ENCODE measurements around the gene SLC8A1.

Gene SLC8A1

GRCh38 chr2:40243581-40244187, 208.2 kb downstream of the SLC8A1 start:
- TF ChIP-seq CTCF (IDR thresholded peaks at IDR 0.05; ENCODE audit: low read depth, low read length) = no peak
- Histone ChIP-seq H3K36me3 (no peaks in the 10 kb centered on the region), H3K9me3 (ENCODE audit: severe bottlenecking) (peaks cover 3% of the 10 kb centered on the region), H3K27me3 (ENCODE audit: insufficient read depth, low read depth, severe bottlenecking) (no peaks in the 10 kb centered on the region), H3K27ac (no peak overlapping the region), H3K4me3 (ENCODE audit: low read depth, low read length) (no peak overlapping the region)
- no peak for DNase-seq

GRCh38 chr2:40242315-40242714, 209.6 kb downstream of the SLC8A1 start:
- no peak for TF ChIP-seq CTCF (IDR thresholded peaks at IDR 0.05; ENCODE audit: low read depth, low read length)
- H3K27me3 ChIP-seq (ENCODE audit: insufficient read depth, low read depth, severe bottlenecking) = no peaks in the 10 kb centered on the region
- peaks cover 3% of the 10 kb centered on the region for H3K9me3 ChIP-seq (ENCODE audit: severe bottlenecking)
- no peaks in the 10 kb centered on the region for H3K36me3 ChIP-seq
- no peak overlapping the region for H3K4me3 ChIP-seq (ENCODE audit: low read depth, low read length)
- no peak for DNase-seq
- no peak overlapping the region for H3K27ac ChIP-seq

- Histone ChIP-seq H3K4me3 (ENCODE audit: low read depth, low read length) (no peak overlapping the region), H3K27ac (no peak overlapping the region), H3K27me3 (ENCODE audit: insufficient read depth, low read depth, severe bottlenecking) (no peaks in the 10 kb centered on the region), H3K9me3 (ENCODE audit: severe bottlenecking) (peaks cover 3% of the 10 kb centered on the region), H3K36me3 (no peaks in the 10 kb centered on the region)
- no peak for DNase-seq
- TF ChIP-seq CTCF (IDR thresholded peaks at IDR 0.05; ENCODE audit: low read depth, low read length) = no peak
Measured at GRCh38 chr2:40240070-40240469, 211.8 kb downstream of the SLC8A1 start.

- no peak for TF ChIP-seq CTCF (IDR thresholded peaks at IDR 0.05; ENCODE audit: low read depth, low read length)
- Histone ChIP-seq H3K9me3 (ENCODE audit: severe bottlenecking) (peaks cover 3% of the 10 kb centered on the region), H3K27ac (no peak overlapping the region), H3K4me3 (ENCODE audit: low read depth, low read length) (no peak overlapping the region), H3K27me3 (ENCODE audit: insufficient read depth, low read depth, severe bottlenecking) (no peaks in the 10 kb centered on the region), H3K36me3 (no peaks in the 10 kb centered on the region)
- no peak for DNase-seq
Measured at GRCh38 chr2:40230707-40231432, 221.0 kb downstream of the SLC8A1 start.

GRCh38 chr2:40230186-40230585, 221.7 kb downstream of the SLC8A1 start:
- DNase-seq = no peak
- Histone ChIP-seq H3K9me3 (ENCODE audit: severe bottlenecking) (peaks cover 3% of the 10 kb centered on the region), H3K36me3 (no peaks in the 10 kb centered on the region), H3K27ac (no peak overlapping the region), H3K27me3 (ENCODE audit: insufficient read depth, low read depth, severe bottlenecking) (no peaks in the 10 kb centered on the region), H3K4me3 (ENCODE audit: low read depth, low read length) (no peak overlapping the region)
- no peak for TF ChIP-seq CTCF (IDR thresholded peaks at IDR 0.05; ENCODE audit: low read depth, low read length)
